HG03045 (cell line): ENCODE data around the gene SOCS7.

Source experiments
- ATAC-seq: cut with Tn5 transposase; IDR thresholded peaks from one replicate; pipeline ENCODE4 v1.9.1; 2021; ENCODE audit warnings: mild to moderate bottlenecking, moderate library complexity; ENCODE audit not compliant: unreplicated experiment

SOCS7 gene

GRCh38 chr17:38361694-38362465, 10.2 kb downstream of the SOCS7 start:
- ATAC-seq: no peak

- no peak for ATAC-seq
These were observed 11.4 kb downstream of the SOCS7 start for GRCh38 chr17:38363016-38363415.

GRCh38 chr17:38364741-38365140, 13.1 kb downstream of the SOCS7 start:
- ATAC-seq: no peak

- no peak for ATAC-seq
These were observed 17.7 kb downstream of the SOCS7 start for GRCh38 chr17:38369124-38369886.

- ATAC-seq: no peak
These were observed 27.8 kb downstream of the SOCS7 start for GRCh38 chr17:38379448-38379847.

- ATAC-seq: no peak
These were observed 43.4 kb downstream of the SOCS7 start for GRCh38 chr17:38395090-38395489.

- no peak for ATAC-seq
These were observed 45.6 kb downstream of the SOCS7 start for GRCh38 chr17:38397227-38397626.

GRCh38 chr17:38400286-38400685, 48.6 kb downstream of the SOCS7 start:
- no peak for ATAC-seq

- ATAC-seq: no peak
These were observed 49.8 kb downstream of the SOCS7 start for GRCh38 chr17:38401459-38401858.

- no peak for ATAC-seq
These were observed 51.3 kb downstream of the SOCS7 start for GRCh38 chr17:38402897-38403296.

GRCh38 chr17:38403491-38403890, 51.8 kb downstream of the SOCS7 start:
- no peak for ATAC-seq

- no peak for ATAC-seq
These were observed 52.7 kb downstream of the SOCS7 start for GRCh38 chr17:38404174-38404943.

GRCh38 chr17:38405654-38406053, 54.0 kb downstream of the SOCS7 start:
- ATAC-seq: no peak

GRCh38 chr17:38410201-38410600, 58.6 kb downstream of the SOCS7 start:
- no peak for ATAC-seq

- ATAC-seq: peak; percentile 42
These were observed 63.9 kb downstream of the SOCS7 start for GRCh38 chr17:38415250-38416194.

GRCh38 chr17:38416840-38417209, 65.2 kb downstream of the SOCS7 start:
- ATAC-seq: no peak

- no peak for ATAC-seq
These were observed 65.7 kb downstream of the SOCS7 start for GRCh38 chr17:38417210-38417951.

GRCh38 chr17:38418062-38418692, 66.5 kb downstream of the SOCS7 start:
- ATAC-seq: no peak
